ENCODE results near the gene SLC22A31. TPM values are rescaled to one million over a fixed set of nuclear protein-coding genes. Genes with fewer than 3 reads are reported as not detected.

The SLC22A31 gene
- total RNA-seq, 4 donors from 2014 or later = 0.97 to 2.2 (median 1.7) TPM

DNA sequence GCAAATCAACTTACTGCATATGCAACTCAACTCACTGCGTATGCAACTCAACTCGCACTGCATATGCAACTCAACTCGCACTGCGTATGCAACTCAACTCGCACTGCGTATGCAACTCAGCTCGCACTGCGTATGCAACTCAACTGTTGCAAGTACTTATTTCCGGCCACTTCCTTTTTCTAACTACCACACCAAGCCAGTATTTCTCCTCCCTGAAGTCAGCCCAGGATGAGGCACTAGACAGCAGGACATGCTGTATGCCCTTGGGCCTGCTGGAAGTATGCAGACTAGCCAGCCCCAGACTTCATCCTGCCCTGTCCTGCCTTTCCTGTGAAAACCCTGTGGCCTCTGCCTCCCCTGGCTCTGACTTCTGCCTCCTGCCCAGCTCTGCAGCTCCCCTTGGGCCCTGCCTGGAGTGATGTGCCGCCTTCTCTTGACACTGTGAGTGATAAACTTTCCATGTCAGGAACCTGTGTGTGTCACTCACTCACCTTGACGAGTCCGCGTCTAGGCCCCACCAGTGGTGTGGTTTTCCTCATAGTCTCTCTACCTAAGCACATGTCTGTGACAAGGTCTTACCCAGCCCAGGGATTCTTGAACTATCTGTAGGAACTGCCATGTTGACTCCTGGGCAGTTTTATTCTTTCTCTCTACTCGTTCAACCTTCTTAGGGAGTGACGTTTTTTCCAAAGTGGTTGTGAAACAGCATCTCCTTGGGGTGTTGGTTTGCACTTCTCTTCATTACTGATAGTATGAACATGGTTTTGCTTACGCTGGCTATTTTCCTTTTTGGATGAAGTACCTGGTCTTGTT lies 33.5 kb upstream of the SLC22A31 start:
- intact Hi-C loops (cut with DNase I; ENCODE audit: low total_unique reads) = no loop called here
- WGBS, 2 donors = 95 to 97% methylated on average over 16 of the region's 16 CpGs
- no peak overlapping the region for H3K4me3 ChIP-seq (ENCODE audit: low read depth, poor library complexity, severe bottlenecking)
- TF ChIP-seq POLR2A (IDR thresholded peaks at IDR 0.05) = no peak
- TF ChIP-seq, protein P1, sequence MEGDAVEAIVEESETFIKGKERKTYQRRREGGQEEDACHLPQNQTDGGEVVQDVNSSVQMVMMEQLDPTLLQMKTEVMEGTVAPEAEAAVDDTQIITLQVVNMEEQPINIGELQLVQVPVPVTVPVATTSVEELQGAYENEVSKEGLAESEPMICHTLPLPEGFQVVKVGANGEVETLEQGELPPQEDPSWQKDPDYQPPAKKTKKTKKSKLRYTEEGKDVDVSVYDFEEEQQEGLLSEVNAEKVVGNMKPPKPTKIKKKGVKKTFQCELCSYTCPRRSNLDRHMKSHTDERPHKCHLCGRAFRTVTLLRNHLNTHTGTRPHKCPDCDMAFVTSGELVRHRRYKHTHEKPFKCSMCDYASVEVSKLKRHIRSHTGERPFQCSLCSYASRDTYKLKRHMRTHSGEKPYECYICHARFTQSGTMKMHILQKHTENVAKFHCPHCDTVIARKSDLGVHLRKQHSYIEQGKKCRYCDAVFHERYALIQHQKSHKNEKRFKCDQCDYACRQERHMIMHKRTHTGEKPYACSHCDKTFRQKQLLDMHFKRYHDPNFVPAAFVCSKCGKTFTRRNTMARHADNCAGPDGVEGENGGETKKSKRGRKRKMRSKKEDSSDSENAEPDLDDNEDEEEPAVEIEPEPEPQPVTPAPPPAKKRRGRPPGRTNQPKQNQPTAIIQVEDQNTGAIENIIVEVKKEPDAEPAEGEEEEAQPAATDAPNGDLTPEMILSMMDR (IDR thresholded peaks at IDR 0.05) = no peak
- DNase-seq (ENCODE audit: low spot score in 2 of 2) = no peak

DNA sequence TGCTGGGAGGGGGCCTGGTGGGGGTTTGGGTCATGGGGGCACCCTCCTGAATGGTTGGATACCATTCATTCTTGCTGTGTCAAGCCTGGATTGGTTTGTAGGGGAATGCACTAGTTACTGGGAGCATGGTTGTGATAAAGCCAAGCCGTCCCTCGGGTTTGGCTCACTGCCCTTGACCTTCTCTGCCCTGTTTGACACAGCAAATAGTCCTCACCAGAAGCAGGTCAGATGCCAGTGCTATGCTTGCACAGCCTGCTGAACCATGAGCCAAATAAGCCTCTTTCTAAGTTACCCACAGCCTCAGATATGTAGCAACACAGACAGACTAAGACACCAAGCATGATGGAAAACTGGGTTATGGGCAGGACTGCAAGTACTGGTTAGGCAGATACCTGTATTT lies 31.8 kb upstream of the SLC22A31 start:
- TF ChIP-seq POLR2A (IDR thresholded peaks at IDR 0.05) = no peak
- TF ChIP-seq, protein P1 (IDR thresholded peaks at IDR 0.05) = no peak
- H3K4me3 ChIP-seq (ENCODE audit: low read depth, poor library complexity, severe bottlenecking) = no peak overlapping the region
- 86 to 91% methylated on average over 2 of the region's 2 CpGs for WGBS, 2 donors
- intact Hi-C loops (cut with DNase I; ENCODE audit: low total_unique reads) = no loop called here
- no peak for DNase-seq (ENCODE audit: low spot score in 2 of 2)

DNA sequence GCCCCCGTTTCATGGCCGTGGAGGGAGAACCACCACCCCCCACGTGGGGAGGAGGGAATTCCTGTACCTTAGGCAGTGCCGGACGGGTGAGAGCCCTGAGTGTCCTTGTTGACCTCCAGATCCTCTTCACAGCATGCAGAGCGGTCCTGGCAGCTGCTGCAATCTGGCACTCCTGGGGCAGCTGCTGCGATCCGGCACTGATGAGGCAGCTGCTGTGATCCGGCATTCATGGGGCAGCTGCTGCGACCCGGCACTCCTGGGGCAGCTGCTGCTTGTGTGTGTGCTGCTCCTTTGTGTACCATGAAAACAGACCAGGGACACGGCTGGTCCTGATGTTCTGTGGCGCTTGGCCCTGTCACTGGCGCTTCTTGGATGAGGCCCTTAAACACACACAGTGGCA lies 29.9 kb upstream of the SLC22A31 start:
- no peak for TF ChIP-seq POLR2A (IDR thresholded peaks at IDR 0.05)
- TF ChIP-seq, protein P1 (IDR thresholded peaks at IDR 0.05) = no peak
- H3K4me3 ChIP-seq (ENCODE audit: low read depth, poor library complexity, severe bottlenecking) = no peak overlapping the region
- intact Hi-C loops (cut with DNase I; ENCODE audit: low total_unique reads) = no loop called here
- 93 to 94% methylated on average over 10 to 11 of the region's 14 CpGs for WGBS, 2 donors
- DNase-seq (ENCODE audit: low spot score in 2 of 2) = no peak

DNA sequence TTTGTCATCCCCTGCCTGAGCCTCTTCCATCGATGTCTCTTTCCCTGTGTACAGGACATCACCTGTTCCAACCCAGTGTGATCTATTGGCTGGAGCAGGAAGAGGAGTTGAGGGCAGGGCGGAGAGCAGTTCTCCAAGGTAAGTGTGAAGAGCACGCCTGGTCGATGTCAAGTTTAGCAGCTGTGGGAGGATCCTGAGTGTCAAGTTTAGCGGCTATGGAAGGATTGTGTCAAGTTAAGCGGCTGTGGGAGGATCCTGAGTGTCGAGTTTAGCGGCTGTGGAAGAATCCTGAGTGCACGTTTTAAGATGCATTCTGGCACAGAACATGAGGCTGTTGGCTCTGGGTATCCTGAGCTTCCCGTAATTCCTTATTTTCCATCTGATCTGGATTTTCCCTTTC lies 24.3 kb upstream of the SLC22A31 start:
- no peak for TF ChIP-seq POLR2A (IDR thresholded peaks at IDR 0.05)
- TF ChIP-seq, protein P1 (IDR thresholded peaks at IDR 0.05) = no peak
- WGBS, 2 donors = 92 to 97% methylated on average over 10 of the region's 10 CpGs
- intact Hi-C loops (cut with DNase I; ENCODE audit: low total_unique reads) = no loop called here
- H3K4me3 ChIP-seq (ENCODE audit: low read depth, poor library complexity, severe bottlenecking) = no peak overlapping the region
- DNase-seq (ENCODE audit: low spot score in 2 of 2) = no peak

DNA sequence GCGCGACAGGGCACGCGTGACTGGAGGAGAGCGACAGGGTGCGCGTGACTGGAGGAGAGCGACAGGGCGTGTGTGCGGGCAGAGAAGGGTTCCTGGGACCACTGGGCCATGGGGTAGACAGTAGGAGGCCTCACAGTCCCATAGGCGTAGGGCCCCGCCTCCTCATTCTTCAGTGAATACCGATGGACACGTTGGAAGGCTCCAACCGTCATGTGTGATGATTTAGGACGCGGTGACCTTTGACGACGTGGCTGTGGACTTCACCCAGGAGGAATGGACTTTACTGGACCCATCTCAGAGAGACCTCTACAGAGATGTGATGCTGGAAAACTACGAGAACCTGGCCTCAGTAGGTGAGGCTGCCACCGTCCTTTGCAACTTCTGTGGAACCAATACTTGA lies 22.6 kb upstream of the SLC22A31 start:
- intact Hi-C loops (cut with DNase I; ENCODE audit: low total_unique reads) = no loop called here
- 92 to 96% methylated on average over 21 of the region's 21 CpGs for WGBS, 2 donors
- H3K4me3 ChIP-seq (ENCODE audit: low read depth, poor library complexity, severe bottlenecking) = no peak overlapping the region
- no peak for DNase-seq (ENCODE audit: low spot score in 2 of 2)
- TF ChIP-seq POLR2A (IDR thresholded peaks at IDR 0.05) = no peak
- TF ChIP-seq, protein P1 (IDR thresholded peaks at IDR 0.05) = no peak

DNA sequence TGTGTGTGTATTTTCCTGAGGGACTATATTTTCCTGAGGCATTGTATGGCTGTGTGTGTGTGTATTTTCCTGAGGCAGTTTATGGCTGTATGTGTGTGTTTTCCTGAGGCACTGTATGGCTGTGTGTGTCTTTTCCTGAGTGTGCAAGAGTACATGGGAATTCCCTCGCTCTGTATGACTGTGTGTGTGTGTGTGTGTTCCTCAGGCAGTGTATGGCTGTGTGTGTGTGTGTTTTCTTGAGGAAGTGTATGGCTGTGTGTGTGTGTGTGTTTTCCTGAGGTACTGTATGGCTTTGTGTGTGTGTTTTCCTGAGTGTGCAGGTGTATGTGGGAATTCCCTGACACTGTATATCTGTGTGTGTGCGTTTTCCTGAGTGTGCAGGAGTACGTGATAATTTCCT lies 21.3 kb upstream of the SLC22A31 start:
- intact Hi-C loops (cut with DNase I; ENCODE audit: low total_unique reads) = no loop called here
- DNase-seq (ENCODE audit: low spot score in 2 of 2) = no peak
- H3K4me3 ChIP-seq (ENCODE audit: low read depth, poor library complexity, severe bottlenecking) = no peak overlapping the region
- WGBS, 2 donors = 85 to 95% methylated on average over 3 of the region's 3 CpGs
- no peak for TF ChIP-seq POLR2A (IDR thresholded peaks at IDR 0.05)
- TF ChIP-seq, protein P1 (IDR thresholded peaks at IDR 0.05) = peak in 1 of 3 donors; percentile 46

All from lower leg skin (tissue), 4 donors.